Measurements from ENCODE around the gene RHPN2.
"Not testable (repeated sequence)": the region's sequence is repeated elsewhere in the genome, so short reads cannot be mapped to it uniquely, and the experiment has no call there.

The RHPN2 gene

GRCh38 chr19:32971715-32972540, 92.8 kb downstream of the RHPN2 start, which contains the start of the genes CEP89 and FAAP24:
Gene CEP89, minus strand, starts transcription at chr19:32971958. Its CDS starts 84 bp downstream, at chr19:32971874.
Gene FAAP24, plus strand, starts transcription at chr19:32972242. Its CDS starts 955 bp downstream, at chr19:32973197.
- peak; percentile 98 for DNase-seq

DNA sequence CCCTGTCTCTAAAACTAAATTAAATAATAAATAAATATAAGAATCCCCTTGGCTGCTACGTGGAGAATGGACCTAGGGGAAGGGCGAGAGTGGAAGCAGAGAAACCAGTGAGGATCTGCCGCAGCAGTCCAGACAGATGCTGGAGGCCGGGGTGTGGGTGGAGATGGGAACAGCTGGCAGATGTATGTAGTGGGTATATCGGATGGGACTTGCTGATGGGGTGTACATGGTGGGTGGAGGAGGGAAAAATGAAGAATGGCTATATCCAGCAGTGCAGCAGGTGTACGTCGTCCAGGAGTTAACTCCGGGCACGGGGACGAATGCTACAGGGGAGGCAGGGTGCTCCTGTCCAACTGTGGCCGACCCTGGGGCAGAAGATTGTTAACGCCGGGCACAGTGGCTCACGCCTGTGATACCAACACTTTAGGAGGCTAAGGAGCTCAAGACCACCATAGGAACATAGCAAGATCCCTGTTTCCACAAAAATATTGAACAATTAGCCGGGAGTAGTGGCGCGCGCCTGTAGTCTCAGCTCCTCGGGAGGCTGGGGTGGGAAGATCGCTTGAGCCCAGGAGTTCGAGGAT, 93.6 kb downstream of the RHPN2 start:
- DNase-seq = no peak

DNA sequence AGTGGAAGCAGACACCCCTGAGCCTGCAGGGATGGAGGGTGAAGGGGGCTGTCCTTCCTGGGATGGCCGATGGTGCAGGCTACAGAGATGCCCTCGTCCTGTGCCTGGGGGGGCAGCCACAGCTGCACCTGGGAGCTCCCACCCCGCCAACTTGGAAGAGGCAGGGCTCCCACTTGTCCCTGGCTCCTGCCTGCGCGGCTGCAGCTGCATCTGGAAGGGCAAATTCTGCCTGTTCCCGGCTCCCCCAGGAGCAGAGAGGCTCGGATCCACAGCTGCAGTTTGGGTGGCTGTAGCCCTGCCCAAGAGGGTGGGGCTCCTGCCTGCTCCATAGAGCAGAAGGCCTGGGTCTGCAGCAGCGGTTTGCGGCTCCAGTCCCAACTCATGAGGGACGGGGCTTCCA, 95.1 kb downstream of the RHPN2 start:
- no peak for DNase-seq

DNA sequence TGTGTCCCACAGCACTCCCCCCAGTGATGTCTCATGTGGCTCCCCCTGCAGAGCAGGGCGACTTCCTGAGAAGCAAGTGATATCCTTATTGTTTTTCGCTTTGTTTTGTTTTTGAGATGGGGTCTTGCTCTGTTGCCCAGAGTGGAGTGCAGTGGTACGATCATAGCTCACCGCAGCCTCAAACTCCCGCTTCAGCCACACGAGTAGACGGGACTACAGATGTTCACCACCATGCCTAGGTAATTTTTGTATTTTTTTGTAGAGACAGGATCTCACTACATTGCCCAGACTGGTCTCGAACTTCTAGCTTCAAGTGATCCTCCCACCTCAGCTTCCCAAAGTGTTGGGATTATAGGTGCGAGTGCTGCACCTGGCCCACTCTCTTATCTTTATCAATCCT, 97.9 kb downstream of the RHPN2 start:
- no peak for DNase-seq

DNA sequence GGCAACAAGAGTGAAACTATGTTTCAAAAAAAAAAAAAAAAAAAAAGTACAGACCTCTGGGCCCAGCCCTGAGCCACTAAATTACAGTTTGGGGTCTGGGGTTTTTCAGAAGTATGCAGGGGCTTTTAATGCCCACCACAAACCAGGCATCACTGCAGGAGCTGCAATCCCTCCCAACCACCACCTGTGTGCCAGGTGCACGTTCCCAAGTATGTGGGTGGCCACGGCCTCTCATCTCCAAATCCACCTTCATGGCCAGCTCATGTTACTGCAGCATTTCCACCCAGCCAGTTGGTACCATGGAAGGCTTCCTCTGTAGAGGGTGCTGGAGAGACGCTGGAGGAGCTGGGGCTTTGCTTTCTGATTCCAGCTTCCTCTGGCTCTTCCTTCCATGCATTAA, 119.4 kb downstream of the RHPN2 start:
- DNase-seq = no peak

- DNase-seq = not testable (repeated sequence)
These were observed 123.4 kb downstream of the RHPN2 start for GRCh38 chr19:32941273-32941672.

- DNase-seq = no peak
These were observed 128.6 kb downstream of the RHPN2 start for GRCh38 chr19:32936065-32936464.

GRCh38 chr19:32935629-32936028, 129.1 kb downstream of the RHPN2 start:
- no peak for DNase-seq

- no peak for DNase-seq
These were observed 131.1 kb downstream of the RHPN2 start for GRCh38 chr19:32933571-32933970.

DNA sequence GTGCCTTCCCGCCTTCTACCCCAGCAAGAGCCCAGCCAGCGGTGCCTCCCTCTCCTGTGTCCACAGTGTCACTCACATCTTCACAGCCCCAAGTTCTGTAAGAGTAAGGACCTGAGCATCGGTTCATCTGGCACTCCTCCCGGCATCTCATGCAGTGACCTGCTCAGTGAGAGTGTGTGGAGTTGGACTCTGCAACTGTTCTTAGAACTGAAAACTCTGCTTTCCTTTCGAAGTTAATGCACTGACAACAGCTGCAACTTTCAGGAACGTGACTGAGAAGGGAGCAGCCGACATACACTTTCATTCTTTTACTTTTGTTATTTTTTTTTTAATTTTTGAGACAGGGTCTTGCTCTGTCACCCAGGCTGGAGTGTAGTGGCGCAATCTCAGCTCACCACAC, 134.1 kb downstream of the RHPN2 start:
- no peak for DNase-seq

- DNase-seq = no peak
These were observed 135.9 kb downstream of the RHPN2 start for GRCh38 chr19:32928806-32929205.
